Measurements from ENCODE around the gene SNX8.

GRCh38 chr7:2220030-2220429 is 94.2 kb downstream of the SNX8 start:
- TF ChIP-seq GATA3 (IDR thresholded peaks at IDR 0.05; ENCODE audit: low read depth, low read length) (no peak), GATA2 (IDR thresholded peaks at IDR 0.05; ENCODE audit: low read depth, low read length) (no peak)

All from SH-SY5Y (cell line).